Body of pancreas (tissue), 4 donors: ENCODE measurements around the gene DRP2.

Source experiments
- POLR2A ChIP-seq, 3 donors: fragments of 450-650 bp; IDR thresholded peaks; one replicate each; pipeline ENCODE4 v1.6.1; 2016; ENCODE audit warnings: antibody characterized with exemption in 3 of 3, mild to moderate bottlenecking in 2 of 3
- TF ChIP-seq, protein P1 (sequence below), 7 experiments: fragments of 450-650 bp in 4 of 7; fragments of 200-600 bp in 3 of 7; sonication (generic) in 3 of 7; IDR thresholded peaks; one replicate each; pipeline ENCODE4 v1.5.1; 2016 to 2019; ENCODE audit warnings: antibody characterized with exemption in 7 of 7

DNA sequence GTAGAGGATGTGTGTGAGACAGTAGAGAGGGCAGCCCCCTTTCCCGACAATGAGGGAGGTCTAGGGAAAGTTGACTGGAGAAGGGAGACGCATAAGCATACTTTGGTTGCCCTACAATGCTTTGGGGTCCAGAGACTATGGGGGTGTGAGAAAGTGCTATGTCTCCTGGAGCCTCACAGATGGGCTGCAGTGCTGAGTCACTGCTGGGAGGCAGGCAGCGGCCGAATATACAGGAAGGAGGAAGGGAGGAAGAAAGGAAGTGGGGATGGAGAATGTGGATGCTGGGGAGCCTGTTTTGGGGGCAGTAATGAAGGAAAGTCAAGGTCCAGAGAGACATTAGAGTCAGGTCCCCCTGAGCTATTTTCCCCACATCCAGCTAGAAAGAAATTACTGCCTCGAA lies 12.7 kb downstream of the DRP2 start:
- TF ChIP-seq, protein P1, sequence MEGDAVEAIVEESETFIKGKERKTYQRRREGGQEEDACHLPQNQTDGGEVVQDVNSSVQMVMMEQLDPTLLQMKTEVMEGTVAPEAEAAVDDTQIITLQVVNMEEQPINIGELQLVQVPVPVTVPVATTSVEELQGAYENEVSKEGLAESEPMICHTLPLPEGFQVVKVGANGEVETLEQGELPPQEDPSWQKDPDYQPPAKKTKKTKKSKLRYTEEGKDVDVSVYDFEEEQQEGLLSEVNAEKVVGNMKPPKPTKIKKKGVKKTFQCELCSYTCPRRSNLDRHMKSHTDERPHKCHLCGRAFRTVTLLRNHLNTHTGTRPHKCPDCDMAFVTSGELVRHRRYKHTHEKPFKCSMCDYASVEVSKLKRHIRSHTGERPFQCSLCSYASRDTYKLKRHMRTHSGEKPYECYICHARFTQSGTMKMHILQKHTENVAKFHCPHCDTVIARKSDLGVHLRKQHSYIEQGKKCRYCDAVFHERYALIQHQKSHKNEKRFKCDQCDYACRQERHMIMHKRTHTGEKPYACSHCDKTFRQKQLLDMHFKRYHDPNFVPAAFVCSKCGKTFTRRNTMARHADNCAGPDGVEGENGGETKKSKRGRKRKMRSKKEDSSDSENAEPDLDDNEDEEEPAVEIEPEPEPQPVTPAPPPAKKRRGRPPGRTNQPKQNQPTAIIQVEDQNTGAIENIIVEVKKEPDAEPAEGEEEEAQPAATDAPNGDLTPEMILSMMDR (IDR thresholded peaks at IDR 0.05): no peak
- no peak for TF ChIP-seq POLR2A (IDR thresholded peaks at IDR 0.05)
